Gastroesophageal sphincter (tissue), 4 donors: Measurements from ENCODE around the gene ARNT2. TPM values are rescaled to one million over a fixed set of nuclear protein-coding genes. Genes with fewer than 3 reads are reported as not detected.

ENCODE experiments used
- ATAC-seq: fragments of 150-250 bp; one replicate; pipeline ENCODE4 v1.9.1; 2016; ENCODE audit warnings: mild to moderate bottlenecking, moderate library complexity
- H3K27ac ChIP-seq, 4 donors: fragments of 200-600 bp; sonication (generic) in 3 of 4; 1 replicate in 3 of 4; 2 replicates in 1 of 4; pipeline ENCODE4 v1.5.1; 2016 to 2019
- H3K27me3 ChIP-seq: fragments of 200-600 bp; sonication (generic); one replicate; pipeline ENCODE4 v1.5.1; 2019
- H3K36me3 ChIP-seq, 2 donors: fragments of 200-600 bp; sonication (generic); one replicate each; pipeline ENCODE4 v1.5.1; 2019; ENCODE audit warnings: control low read depth in 1 of 2
- H3K4me1 ChIP-seq, 3 donors: fragments of 200-600 bp; sonication (generic); 1 replicate in 2 of 3; 2 replicates in 1 of 3; pipeline ENCODE4 v1.5.1; 2016 to 2019; ENCODE audit warnings: control low read depth in 2 of 3
- H3K4me3 ChIP-seq, 2 donors: fragments of 200-600 bp; sonication (generic); one replicate each; pipeline ENCODE4 v1.5.1; 2019; ENCODE audit warnings: mild to moderate bottlenecking in 1 of 2, moderate library complexity in 1 of 2
- H3K9me3 ChIP-seq, 3 donors: fragments of 200-600 bp; sonication (generic); one replicate each; pipeline ENCODE4 v1.5.1; 2017 to 2019; ENCODE audit warnings: control low read depth in 2 of 3
- EP300 ChIP-seq: sonication (generic); formaldehyde crosslinking; IDR thresholded peaks from one replicate; pipeline ENCODE4 v1.6.1; 2017; ENCODE audit warnings: antibody characterized with exemption, mild to moderate bottlenecking
- POLR2A ChIP-seq, 2 donors: fragments of 450-650 bp; IDR thresholded peaks; one replicate each; pipeline ENCODE4 v1.6.1; 2017; ENCODE audit warnings: antibody characterized with exemption in 2 of 2, mild to moderate bottlenecking in 2 of 2, moderate library complexity in 1 of 2
- POLR2AphosphoS5 ChIP-seq: sonication (generic); formaldehyde crosslinking; IDR thresholded peaks from one replicate; pipeline ENCODE4 v1.6.1; 2017; ENCODE audit warnings: antibody characterized with exemption
- WGBS, 2 donors: methylation state at CpG; one replicate each; pipeline ENCODE4 v1.1.5; 2018; ENCODE audit warnings: low coverage in 1 of 2; 5-methylcytosine and 5-hydroxymethylcytosine counted together
- total RNA-seq, 4 donors: library from RNA; depleted of rRNA; stranded (reverse); fragments of >200 nt; gene quantifications; one replicate each; pipeline ENCODE4 v1.1.0, GENCODE V29; 2016
- TF ChIP-seq, protein P1 (sequence below), 4 experiments: fragments of 200-600 bp in 2 of 4; fragments of 450-650 bp in 2 of 4; sonication (generic) in 1 of 4; IDR thresholded peaks; one replicate each; pipeline ENCODE4 v1.5.1; 2017 to 2019; ENCODE audit warnings: antibody characterized with exemption in 4 of 4, mild to moderate bottlenecking in 2 of 4, moderate library complexity in 2 of 4

The ARNT2 gene
- total RNA-seq, 4 donors from 2014 or later: 6.7 to 11.6 (median 9.4) TPM

DNA sequence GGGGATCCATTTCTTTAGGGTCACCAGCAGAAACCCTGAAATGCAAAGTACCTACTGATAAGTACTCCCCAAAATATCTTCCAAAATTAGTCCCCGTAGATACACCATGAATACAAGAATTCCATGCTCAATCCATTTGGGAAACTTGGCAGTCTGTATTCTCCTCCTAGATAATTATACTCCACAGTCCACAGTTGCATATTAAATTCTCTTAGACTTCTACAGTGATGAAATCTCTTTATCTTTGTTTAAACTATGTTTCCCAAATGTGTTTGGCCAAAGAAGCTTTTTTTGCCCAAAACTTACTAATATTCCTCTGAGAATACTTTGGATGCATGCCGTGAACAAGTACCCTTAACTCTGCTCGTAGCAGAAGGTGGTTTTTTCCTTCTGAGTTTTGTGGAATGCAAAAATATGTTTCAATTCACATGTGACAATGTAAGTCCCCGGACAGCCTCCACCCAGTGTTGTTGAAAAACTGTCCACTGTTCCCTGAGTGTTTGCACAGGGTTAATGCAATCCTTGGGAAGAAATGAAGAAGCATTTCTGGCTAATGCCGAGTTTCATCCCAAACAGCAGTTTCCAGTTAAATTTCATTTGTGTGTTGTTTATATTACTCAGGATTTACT, 126.7 kb downstream of the ARNT2 start:
- Histone ChIP-seq H3K4me3 (no peak overlapping the region), H3K27ac (no peak overlapping the region), H3K9me3 (no peaks in the 10 kb centered on the region), H3K36me3 (peaks cover 0 to 4% of the 10 kb centered on the region in 2 donors), H3K4me1 (peaks cover 0 to 5% (median 0%) of the 10 kb centered on the region in 3 donors), H3K27me3 (no peaks in the 10 kb centered on the region)
- 27 to 59% methylated on average over 5 of the region's 5 CpGs for WGBS, 2 donors
- TF ChIP-seq POLR2A (IDR thresholded peaks at IDR 0.05): no peak
- no peak for TF ChIP-seq POLR2AphosphoS5
- TF ChIP-seq, protein P1, sequence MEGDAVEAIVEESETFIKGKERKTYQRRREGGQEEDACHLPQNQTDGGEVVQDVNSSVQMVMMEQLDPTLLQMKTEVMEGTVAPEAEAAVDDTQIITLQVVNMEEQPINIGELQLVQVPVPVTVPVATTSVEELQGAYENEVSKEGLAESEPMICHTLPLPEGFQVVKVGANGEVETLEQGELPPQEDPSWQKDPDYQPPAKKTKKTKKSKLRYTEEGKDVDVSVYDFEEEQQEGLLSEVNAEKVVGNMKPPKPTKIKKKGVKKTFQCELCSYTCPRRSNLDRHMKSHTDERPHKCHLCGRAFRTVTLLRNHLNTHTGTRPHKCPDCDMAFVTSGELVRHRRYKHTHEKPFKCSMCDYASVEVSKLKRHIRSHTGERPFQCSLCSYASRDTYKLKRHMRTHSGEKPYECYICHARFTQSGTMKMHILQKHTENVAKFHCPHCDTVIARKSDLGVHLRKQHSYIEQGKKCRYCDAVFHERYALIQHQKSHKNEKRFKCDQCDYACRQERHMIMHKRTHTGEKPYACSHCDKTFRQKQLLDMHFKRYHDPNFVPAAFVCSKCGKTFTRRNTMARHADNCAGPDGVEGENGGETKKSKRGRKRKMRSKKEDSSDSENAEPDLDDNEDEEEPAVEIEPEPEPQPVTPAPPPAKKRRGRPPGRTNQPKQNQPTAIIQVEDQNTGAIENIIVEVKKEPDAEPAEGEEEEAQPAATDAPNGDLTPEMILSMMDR (IDR thresholded peaks at IDR 0.05): no peak
- no peak for TF ChIP-seq EP300
- ATAC-seq: peak; percentile 61

DNA sequence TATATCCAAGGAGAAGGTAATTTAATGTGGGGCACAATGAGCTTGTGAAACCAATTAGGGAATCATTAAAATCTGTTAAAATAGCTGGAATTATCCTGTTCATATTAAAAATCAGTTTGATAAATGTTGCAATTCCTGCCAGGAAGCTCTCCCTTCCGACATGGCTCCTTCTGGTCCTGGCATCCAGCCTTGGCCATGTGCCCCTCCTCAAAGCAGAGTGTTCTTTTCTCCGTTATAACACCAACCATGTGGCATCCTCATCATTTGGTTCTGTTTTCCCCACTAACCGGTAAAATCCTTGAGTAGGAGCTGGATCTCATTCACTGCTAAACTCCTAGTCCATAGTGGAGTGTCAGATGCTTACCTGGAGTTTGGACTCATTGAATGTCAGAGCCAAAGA, 127.2 kb downstream of the ARNT2 start:
- no peak for TF ChIP-seq POLR2A (IDR thresholded peaks at IDR 0.05)
- TF ChIP-seq POLR2AphosphoS5: peak; percentile 13
- H3K36me3 ChIP-seq: peaks cover 0 to 4% of the 10 kb centered on the region in 2 donors
- H3K4me1 ChIP-seq: peaks cover 0 to 5% (median 0%) of the 10 kb centered on the region in 3 donors
- H3K27ac ChIP-seq: no peak overlapping the region
- WGBS, 2 donors: 0 to 37% methylated on average over 2 to 3 of the region's 3 CpGs
- ATAC-seq: peak; percentile 50
- H3K27me3 ChIP-seq: no peaks in the 10 kb centered on the region
- no peak overlapping the region for H3K4me3 ChIP-seq
- H3K9me3 ChIP-seq: no peaks in the 10 kb centered on the region

- Histone ChIP-seq H3K4me3 (no peak overlapping the region), H3K27me3 (no peaks in the 10 kb centered on the region), H3K9me3 (no peaks in the 10 kb centered on the region), H3K27ac (no peak overlapping the region), H3K4me1 (peaks cover 0 to 5% (median 0%) of the 10 kb centered on the region in 3 donors), H3K36me3 (peaks cover 0 to 5% of the 10 kb centered on the region in 2 donors)
- no peak for TF ChIP-seq POLR2A (IDR thresholded peaks at IDR 0.05)
- TF ChIP-seq, protein P1 (IDR thresholded peaks at IDR 0.05): no peak
- no peak for TF ChIP-seq POLR2AphosphoS5
- TF ChIP-seq EP300: no peak
- no peak for ATAC-seq
- WGBS, 2 donors: 74 to 100% methylated on average over 1 to 6 of the region's 7 CpGs
Measured at GRCh38 chr15:80531796-80532195, 127.6 kb downstream of the ARNT2 start.

DNA sequence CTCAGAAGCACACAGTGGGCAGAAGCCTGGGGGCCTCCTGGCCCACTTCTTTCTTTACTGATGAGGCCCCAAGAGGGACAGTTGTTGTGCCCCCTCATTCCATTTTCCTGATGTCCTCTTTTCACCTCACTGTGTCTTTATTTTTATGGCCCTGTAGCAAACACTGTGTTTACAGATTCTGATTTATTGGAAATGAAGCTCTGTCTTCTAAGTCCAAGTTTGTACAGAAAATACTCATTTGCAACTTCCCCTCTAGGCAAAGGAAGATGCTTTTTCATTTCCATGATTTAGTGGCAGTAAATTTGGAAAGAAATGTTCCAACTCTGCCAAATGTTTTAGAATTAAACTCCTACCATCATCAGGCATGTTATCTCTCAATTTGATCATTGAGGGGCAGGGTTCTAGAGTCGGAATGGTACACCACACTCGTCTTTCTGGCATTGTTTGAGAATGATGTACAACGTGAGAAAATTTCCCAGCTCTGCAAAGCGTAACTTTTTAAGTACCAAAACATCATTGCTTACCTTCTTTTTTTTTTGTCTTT, 129.7 kb downstream of the ARNT2 start:
- WGBS, 2 donors: 89 to 92% methylated on average over 4 of the region's 4 CpGs
- no peak overlapping the region for H3K27ac ChIP-seq
- no peaks in the 10 kb centered on the region for H3K9me3 ChIP-seq
- H3K4me1 ChIP-seq: peaks cover 0 to 5% (median 0%) of the 10 kb centered on the region in 3 donors
- peaks cover 0 to 9% of the 10 kb centered on the region in 2 donors for H3K36me3 ChIP-seq
- H3K27me3 ChIP-seq: no peaks in the 10 kb centered on the region
- TF ChIP-seq POLR2A (IDR thresholded peaks at IDR 0.05) (no peak), EP300 (no peak), POLR2AphosphoS5 (no peak)
- TF ChIP-seq, protein P1 (IDR thresholded peaks at IDR 0.05): no peak
- no peak for ATAC-seq
- H3K4me3 ChIP-seq: no peak overlapping the region

DNA sequence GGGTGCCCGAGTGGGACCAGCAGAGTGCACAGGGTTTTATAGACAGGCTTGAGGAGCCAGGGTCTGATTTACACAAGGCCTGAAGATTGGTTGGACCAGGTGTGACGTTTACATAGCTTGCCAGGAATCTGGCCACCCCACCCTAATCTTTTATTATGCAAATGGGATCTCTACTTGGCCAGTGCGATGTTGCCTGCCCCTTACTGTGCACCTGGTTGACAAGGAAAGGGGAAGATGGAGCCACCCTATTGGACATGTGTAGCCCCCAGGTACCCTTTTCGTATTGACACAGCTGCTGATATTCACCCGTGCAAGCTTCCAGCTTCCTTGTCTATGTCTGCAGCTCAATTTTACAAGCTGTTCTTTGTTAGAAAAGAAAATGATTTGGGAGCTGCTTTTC, 132.0 kb downstream of the ARNT2 start:
- Histone ChIP-seq H3K27ac (no peak overlapping the region), H3K27me3 (no peaks in the 10 kb centered on the region), H3K4me3 (no peak overlapping the region), H3K36me3 (peaks cover 0 to 9% of the 10 kb centered on the region in 2 donors), H3K4me1 (peaks cover 0 to 5% (median 0%) of the 10 kb centered on the region in 3 donors), H3K9me3 (no peaks in the 10 kb centered on the region)
- whole genome bisulfite sequencing, 2 donors: 60 to 83% methylated on average over 1 to 2 of the region's 5 CpGs
- no peak for TF ChIP-seq POLR2A (IDR thresholded peaks at IDR 0.05)
- TF ChIP-seq POLR2AphosphoS5: no peak
- ATAC-seq: no peak

- 69% methylated on average over 2 of the region's 2 CpGs; no CpG with 5 or more reads in 1 of the 2 donors for WGBS, 2 donors
Measured at GRCh38 chr15:80536716-80537115, 132.5 kb downstream of the ARNT2 start.

More at GRCh38 chr15:80536716-80537115, 132.5 kb downstream of the ARNT2 start:
- no peak overlapping the region for H3K27ac ChIP-seq
- no peak for ATAC-seq
- H3K27me3 ChIP-seq: no peaks in the 10 kb centered on the region
- TF ChIP-seq, protein P1 (IDR thresholded peaks at IDR 0.05): no peak
- TF ChIP-seq POLR2A (IDR thresholded peaks at IDR 0.05) (no peak), POLR2AphosphoS5 (no peak), EP300 (no peak)
- H3K4me1 ChIP-seq: peaks cover 0 to 1% (median 0%) of the 10 kb centered on the region in 3 donors
- no peaks in the 10 kb centered on the region for H3K9me3 ChIP-seq
- H3K36me3 ChIP-seq: peaks cover 0 to 9% of the 10 kb centered on the region in 2 donors
- H3K4me3 ChIP-seq: no peak overlapping the region
